Coronary artery (tissue), 2 donors: ENCODE data around the gene MYB.

ENCODE experiments used
- DNase-seq: peaks from one replicate; pipeline ENCODE4 v3.0.0-alpha.2; 2017; ENCODE audit warnings: low spot score
- H3K27ac ChIP-seq, 2 donors: fragments of 200-600 bp; sonication (generic); one replicate each; pipeline ENCODE4 v1.5.1; 2016 to 2019
- H3K4me3 ChIP-seq: fragments of 200-600 bp; sonication (generic); 2 replicates; pipeline ENCODE4 v1.5.1; 2016; ENCODE audit warnings: mild to moderate bottlenecking, moderate library complexity
- TF ChIP-seq, protein P1 (sequence below): fragments of 200-600 bp; sonication (generic); IDR thresholded peaks from one replicate; pipeline ENCODE4 v1.5.1; 2019; ENCODE audit warnings: antibody characterized with exemption

Gene MYB

DNA sequence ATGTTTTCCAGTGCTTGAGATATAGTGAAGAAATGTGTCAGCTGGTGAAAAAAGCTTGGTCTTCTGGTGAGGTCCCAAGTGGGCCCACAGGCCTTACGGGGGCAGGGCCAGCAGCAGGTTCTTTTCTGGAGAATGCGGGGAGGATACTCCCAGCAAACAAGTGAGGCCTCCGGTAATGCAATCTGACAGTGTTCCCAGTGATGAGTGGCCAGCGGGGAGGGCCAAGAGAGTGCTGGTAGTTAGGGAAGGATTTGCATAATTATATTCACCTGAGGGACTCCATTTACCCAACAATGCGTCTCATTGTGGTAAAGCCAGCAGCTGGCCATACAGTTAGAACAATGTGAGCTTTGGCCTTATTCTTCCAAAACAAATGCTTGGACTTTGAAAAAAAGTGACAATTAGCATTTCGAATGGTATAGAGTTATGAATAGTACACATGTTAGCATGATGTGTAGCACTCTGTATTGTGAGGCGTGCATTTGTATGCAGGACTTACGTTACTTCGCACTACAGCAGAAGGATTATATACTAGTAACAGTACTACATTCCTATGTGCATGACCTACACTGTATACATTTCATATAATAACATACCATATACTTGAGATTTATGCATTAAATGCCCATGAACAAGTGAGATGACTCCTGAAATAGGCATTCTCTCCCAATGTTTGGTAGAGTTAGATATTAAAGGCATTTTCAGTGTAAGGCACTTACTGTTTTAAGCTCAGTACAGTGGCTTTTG is 69.8 kb downstream of the MYB start:
- DNase-seq: no peak
- no peak overlapping the region for H3K27ac ChIP-seq
- H3K4me3 ChIP-seq: no peak overlapping the region
- TF ChIP-seq, protein P1, sequence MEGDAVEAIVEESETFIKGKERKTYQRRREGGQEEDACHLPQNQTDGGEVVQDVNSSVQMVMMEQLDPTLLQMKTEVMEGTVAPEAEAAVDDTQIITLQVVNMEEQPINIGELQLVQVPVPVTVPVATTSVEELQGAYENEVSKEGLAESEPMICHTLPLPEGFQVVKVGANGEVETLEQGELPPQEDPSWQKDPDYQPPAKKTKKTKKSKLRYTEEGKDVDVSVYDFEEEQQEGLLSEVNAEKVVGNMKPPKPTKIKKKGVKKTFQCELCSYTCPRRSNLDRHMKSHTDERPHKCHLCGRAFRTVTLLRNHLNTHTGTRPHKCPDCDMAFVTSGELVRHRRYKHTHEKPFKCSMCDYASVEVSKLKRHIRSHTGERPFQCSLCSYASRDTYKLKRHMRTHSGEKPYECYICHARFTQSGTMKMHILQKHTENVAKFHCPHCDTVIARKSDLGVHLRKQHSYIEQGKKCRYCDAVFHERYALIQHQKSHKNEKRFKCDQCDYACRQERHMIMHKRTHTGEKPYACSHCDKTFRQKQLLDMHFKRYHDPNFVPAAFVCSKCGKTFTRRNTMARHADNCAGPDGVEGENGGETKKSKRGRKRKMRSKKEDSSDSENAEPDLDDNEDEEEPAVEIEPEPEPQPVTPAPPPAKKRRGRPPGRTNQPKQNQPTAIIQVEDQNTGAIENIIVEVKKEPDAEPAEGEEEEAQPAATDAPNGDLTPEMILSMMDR: no peak

DNA sequence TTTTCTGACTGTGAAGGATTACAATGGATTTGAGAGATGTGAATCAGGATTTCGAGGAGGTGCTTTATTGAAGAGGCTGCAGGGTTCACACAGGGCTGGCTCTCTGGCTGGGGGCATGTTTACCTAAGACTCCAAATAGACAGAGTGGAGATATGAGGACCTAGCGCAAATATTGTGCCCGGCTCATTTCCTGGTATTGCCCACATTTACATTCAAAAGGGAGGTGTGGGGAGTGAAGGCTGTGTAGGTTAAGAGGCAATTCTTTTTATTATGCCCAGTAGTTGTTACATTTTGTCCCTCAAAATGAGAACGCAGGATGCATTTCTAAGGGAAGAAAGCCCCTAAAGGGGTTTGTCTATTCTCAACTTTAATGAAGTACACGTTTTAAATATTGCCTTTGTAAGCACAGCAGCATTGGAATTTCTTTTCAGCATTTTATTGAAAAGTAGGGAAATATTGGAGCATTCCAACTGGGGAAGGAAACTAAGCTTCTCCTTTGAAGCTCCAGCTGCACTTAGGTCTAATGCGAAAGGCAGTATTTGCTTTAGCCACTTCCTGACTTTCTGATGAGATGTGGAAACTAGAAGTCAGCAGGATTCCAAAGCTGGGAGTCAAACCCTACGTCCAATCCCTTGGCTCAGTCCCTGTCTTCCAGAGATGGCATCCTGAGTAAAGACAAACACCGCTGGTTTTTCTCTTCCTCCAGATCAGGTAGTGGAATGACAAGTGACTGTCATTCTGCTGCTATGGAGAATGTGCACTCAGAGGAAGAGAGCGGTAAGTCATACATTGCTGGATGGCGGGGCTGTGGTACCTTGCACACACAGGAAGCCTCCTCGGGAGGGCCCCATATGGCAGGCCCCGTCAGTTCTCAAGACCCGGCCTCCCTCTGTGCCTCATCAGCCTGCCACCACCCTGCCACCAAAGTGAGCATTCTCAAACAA is 70.7 kb downstream of the MYB start:
- DNase-seq: no peak
- Histone ChIP-seq H3K4me3 (no peak overlapping the region), H3K27ac (no peak overlapping the region)
- TF ChIP-seq, protein P1: no peak

DNA sequence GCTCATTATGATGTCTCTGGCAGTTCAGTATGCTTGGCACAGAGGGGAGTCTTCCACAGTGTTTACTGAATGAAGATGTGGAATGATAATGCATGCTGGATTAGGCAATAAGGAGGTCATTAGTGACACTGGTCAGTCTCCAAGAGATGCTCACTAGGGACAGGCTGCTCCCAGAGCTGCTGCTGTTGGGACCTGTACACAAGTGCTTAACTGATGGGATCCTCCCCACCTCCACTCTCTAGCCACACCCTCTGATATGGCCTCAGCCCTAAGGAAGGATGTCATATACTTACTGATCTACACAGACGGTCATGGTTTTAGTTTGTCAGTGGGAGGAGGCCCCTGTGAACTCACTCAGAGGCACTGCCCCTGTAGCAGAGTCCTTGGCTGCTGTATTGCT is 73.4 kb downstream of the MYB start:
- Histone ChIP-seq H3K27ac (no peak overlapping the region), H3K4me3 (no peak overlapping the region)
- DNase-seq: no peak
- TF ChIP-seq, protein P1: no peak

DNA sequence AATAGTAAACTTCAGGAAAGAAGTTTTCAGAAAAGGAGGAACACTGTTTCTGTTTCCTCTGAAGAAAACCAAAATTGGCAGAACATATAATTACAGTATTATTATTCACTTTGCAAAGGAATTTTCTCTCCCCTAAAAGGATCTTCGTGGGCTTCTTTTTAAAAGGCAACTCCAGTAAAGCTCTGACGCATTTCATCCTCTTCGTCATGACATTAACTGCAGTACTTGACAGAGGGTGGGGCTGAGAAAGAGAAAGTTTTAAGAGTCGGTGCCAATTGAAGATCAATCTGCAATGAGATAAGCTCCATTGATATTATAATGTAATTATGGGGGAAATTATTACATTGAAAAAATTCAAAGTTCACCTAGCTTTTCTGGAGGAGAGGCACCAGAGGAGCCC is 75.8 kb downstream of the MYB start:
- no peak for DNase-seq
- Histone ChIP-seq H3K27ac (no peak overlapping the region), H3K4me3 (no peak overlapping the region)
- TF ChIP-seq, protein P1: no peak

DNA sequence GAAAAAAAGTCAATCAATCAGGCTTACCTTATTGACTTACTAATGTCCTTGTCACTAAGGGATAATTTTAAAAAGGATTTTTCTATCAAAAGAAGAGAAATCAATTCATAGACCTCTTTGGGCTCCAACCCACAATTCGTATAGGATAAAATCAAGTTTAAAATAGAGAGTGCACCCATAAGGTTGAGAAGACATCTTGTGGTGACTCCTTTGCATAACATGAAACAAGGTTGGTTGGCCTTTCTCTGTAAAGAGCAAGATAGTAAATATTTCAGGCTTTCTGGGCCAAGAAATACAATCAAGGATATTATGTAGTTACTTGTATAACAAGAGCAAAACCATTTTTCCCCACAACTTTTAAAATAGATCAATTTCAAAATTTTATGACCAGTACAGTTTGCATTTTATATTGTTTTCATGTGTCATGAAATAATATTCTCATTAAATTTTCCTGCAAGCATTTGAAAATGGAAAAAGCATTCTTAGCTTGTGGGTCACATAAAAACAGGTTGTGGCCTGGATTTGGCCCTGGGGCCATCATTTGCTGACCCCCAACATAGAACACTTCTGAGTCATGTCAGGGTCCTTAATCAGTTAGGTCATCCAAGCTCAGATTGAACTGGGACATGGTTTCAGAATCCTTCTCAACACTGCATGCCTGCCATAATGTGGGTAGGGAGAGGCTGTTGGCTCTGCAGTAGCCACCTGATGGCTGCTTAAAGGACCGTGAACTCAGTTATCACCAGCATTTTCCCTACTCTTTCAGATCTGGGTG is 76.7 kb downstream of the MYB start:
- TF ChIP-seq, protein P1: no peak
- H3K4me3 ChIP-seq: no peak overlapping the region
- H3K27ac ChIP-seq: no peak overlapping the region
- no peak for DNase-seq

DNA sequence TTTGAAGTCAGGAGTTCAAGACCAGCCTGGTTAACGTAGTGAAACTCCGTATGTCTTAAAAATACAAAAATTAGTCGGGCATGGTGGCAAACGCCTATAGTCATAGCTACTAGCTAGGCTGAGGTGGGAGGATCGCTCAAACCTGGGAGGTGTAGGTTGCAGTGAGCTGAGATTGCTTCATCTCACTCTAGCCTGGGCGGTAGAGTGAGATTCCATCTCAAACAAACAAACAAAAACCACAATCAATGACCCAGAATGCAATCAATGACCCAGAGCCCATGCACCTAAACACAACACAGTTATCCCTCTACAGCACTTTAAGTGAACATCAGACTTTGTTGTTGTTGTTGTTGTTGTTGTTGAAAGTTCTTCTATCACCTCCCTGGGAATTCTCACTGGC is 77.9 kb downstream of the MYB start:
- DNase-seq: no peak
- Histone ChIP-seq H3K4me3 (no peak overlapping the region), H3K27ac (no peak overlapping the region)
- TF ChIP-seq, protein P1: no peak
